GM12891 (cell line): ENCODE measurements around the gene TBCD.

Experiments
- POLR2A ChIP-seq: IDR thresholded peaks from 2 replicates; pipeline ENCODE4 v1.6.1; 2011; ENCODE audit warnings: low read depth, low read length, control low read depth
- POLR2AphosphoS5 ChIP-seq: IDR thresholded peaks from 2 replicates; pipeline ENCODE4 v1.6.1; 2011; ENCODE audit warnings: low read depth, low read length, control low read depth
- POU2F2 ChIP-seq: IDR thresholded peaks from 2 replicates; pipeline ENCODE4 v1.6.1; 2011; ENCODE audit warnings: low read depth, mild to moderate bottlenecking, control low read depth, low read length, moderate library complexity
- TAF1 ChIP-seq: IDR thresholded peaks from 2 replicates; pipeline ENCODE4 v1.6.1; 2011; ENCODE audit warnings: low read depth, low read length, control low read depth

DNA sequence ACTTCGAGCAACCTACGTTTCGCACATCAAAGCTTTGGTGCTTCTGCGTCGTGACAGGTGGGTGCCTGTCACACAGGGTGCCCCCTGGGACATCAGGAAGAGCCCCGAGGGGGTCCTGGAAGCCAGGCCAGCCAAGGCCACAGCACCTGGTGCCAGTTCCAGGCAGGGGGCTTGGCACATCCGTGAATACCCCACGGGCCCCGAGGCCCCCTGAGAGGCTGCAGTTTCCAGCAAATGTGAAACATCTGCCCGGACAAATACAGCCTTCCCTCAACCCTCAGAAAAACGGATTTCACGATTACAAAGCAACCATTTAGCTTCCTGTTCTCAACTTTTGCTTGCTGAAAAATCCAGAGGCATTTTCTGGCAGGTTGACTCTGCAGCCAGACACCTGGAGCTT, 218.2 kb downstream of the TBCD start:
- TF ChIP-seq POLR2A (no peak), POLR2AphosphoS5 (no peak), POU2F2 (no peak), TAF1 (no peak)
